Immature natural killer cell (primary cell): ENCODE measurements around the gene NPHS1. TPM values are rescaled to one million over a fixed set of nuclear protein-coding genes. Genes with fewer than 3 reads are reported as not detected.
"Not testable (repeated sequence)": the region's sequence is repeated elsewhere in the genome, so short reads cannot be mapped to it uniquely, and the experiment has no call there.

Experiments
- DNase-seq, 3 donors: peaks; one replicate each; pipeline ENCODE4 v3.0.0; 2022; ENCODE audit warnings: mixed read lengths in 1 of 3
- H3K27ac Mint-ChIP-seq, 6 donors: one replicate each; pipeline ENCODE4 v1.8.0; 2020; ENCODE audit warnings: mixed read lengths in 6 of 6, mild to moderate bottlenecking in 5 of 6, inconsistent platforms in 4 of 6, moderate library complexity in 3 of 6
- H3K27me3 Mint-ChIP-seq, 3 donors: one replicate each; pipeline ENCODE4 v1.8.0; 2020 to 2021; ENCODE audit warnings: low read depth in 3 of 3, mild to moderate bottlenecking in 3 of 3, mixed read lengths in 3 of 3, moderate library complexity in 3 of 3, inconsistent platforms in 1 of 3
- H3K36me3 Mint-ChIP-seq, 3 donors: one replicate each; pipeline ENCODE4 v1.8.0; 2020; ENCODE audit warnings: mixed read lengths in 3 of 3, inconsistent platforms in 2 of 3, mild to moderate bottlenecking in 2 of 3
- H3K4me1 Mint-ChIP-seq, 2 donors: one replicate each; pipeline ENCODE4 v1.8.0; 2020; ENCODE audit warnings: inconsistent platforms in 2 of 2, mild to moderate bottlenecking in 2 of 2, mixed read lengths in 2 of 2, moderate library complexity in 1 of 2
- H3K4me3 Mint-ChIP-seq, 5 donors: one replicate each; pipeline ENCODE4 v1.8.0; 2020; ENCODE audit warnings: mild to moderate bottlenecking in 5 of 5, mixed read lengths in 5 of 5, inconsistent platforms in 3 of 5, moderate library complexity in 3 of 5
- H3K9me3 Mint-ChIP-seq, 6 donors: one replicate each; pipeline ENCODE4 v1.8.0; 2020; ENCODE audit warnings: mild to moderate bottlenecking in 6 of 6, mixed read lengths in 6 of 6, inconsistent platforms in 4 of 6, moderate library complexity in 3 of 6
- polyA plus RNA-seq, 3 donors: library from polyadenylated mRNA; unstranded; fragments of 300-500 nt; fragmentation: Illumina TruSeq; gene quantifications; one replicate each; pipeline ENCODE4 v1.2.3, GENCODE V29; 2021

The NPHS1 gene
- polyA plus RNA-seq, 3 donors from 2014 or later: not detected

DNA sequence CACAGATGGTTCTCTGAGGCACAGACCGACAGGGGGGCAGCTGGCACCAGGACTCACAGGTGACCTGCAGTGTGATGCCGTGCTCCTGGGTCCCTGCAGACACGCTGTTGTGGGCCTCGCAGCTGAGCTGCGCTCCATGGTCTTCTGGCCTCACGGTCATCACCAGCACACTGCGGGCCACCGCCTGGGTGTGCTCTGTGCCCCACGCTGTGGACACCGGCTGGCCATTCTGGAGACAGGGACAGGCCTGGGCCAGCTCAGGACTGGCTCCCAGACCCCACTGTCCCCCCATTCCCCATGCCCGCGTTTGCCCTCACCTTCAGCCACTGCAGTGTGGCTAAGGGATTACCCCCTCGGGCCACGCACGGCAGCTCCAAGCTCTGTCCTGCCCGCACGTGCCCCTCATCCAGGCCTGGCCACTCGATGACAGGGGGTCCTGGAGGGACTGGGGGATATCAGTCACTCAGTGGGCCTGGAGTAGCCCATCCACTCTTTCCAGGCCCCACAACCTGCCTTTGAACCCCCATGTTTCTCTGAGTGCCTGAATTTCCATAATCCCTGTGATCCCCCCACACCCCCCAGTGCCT is 3.3 kb downstream of the NPHS1 start:
- Mint-ChIP-seq H3K9me3 (peaks cover 0 to 4% (median 0%) of the 10 kb centered on the region in 6 donors), H3K36me3 (peaks cover 0 to 4% (median 4%) of the 10 kb centered on the region in 3 donors), H3K4me1 (peaks cover 15 to 22% of the 10 kb centered on the region in 2 donors), H3K27ac (no peak overlapping the region), H3K4me3 (no peak overlapping the region), H3K27me3 (peaks cover 22 to 29% (median 25%) of the 10 kb centered on the region in 3 donors)
- DNase-seq: no peak

DNA sequence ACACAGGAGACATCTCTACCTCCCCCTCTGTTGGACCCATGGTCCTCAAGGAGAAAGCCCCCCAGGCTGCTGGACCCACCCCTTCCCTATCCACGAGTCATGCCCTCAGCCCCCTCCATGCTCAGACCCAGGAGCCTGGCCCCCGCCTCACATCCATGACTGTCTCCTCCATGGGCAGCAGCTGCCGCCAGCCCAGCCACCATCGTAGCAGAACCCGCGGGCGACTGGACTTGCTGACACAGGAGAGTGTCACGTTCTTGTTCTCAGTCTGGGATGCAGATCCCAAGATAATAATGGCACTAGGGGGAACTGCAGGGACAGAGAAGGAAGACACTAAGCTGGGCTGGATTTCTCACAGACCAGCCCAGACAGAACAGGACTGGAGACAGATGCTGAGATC is 3.8 kb downstream of the NPHS1 start:
- no peak for DNase-seq
- peaks cover 22 to 28% (median 27%) of the 10 kb centered on the region in 3 donors for H3K27me3 Mint-ChIP-seq

DNA sequence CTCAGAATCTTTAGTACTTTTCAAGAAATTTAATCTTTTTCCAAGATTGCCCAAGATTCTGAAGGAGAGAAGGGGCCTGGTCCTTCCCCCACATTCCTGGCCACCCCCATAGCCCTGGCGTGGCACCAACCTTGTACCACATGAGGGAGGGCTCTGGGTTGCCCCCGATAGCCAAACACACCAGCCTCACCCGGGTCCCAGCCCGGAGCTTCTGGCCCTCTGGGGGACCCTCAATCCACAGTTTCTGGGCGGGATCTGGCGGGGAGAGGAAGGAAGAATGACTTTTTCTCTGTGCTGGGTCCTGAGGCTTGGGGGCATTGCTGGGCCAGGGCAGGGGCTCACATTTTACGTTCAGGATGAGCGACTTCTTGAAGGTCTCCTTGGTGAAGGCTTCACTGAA is 4.4 kb downstream of the NPHS1 start:
- Mint-ChIP-seq H3K27me3 (peaks cover 24 to 32% (median 24%) of the 10 kb centered on the region in 3 donors), H3K9me3 (peaks cover 0 to 4% (median 0%) of the 10 kb centered on the region in 6 donors), H3K4me1 (peaks cover 17 to 29% of the 10 kb centered on the region in 2 donors), H3K36me3 (peaks cover 0 to 4% (median 4%) of the 10 kb centered on the region in 3 donors), H3K27ac (no peak overlapping the region), H3K4me3 (no peak overlapping the region)
- DNase-seq: no peak

More for the DNA sequence above, 3.8 kb downstream of the NPHS1 start:
- Mint-ChIP-seq H3K36me3 (peaks cover 0 to 4% (median 4%) of the 10 kb centered on the region in 3 donors), H3K4me3 (no peak overlapping the region), H3K4me1 (peaks cover 15 to 27% of the 10 kb centered on the region in 2 donors), H3K9me3 (peaks cover 0 to 4% (median 0%) of the 10 kb centered on the region in 6 donors), H3K27ac (no peak overlapping the region)

DNA sequence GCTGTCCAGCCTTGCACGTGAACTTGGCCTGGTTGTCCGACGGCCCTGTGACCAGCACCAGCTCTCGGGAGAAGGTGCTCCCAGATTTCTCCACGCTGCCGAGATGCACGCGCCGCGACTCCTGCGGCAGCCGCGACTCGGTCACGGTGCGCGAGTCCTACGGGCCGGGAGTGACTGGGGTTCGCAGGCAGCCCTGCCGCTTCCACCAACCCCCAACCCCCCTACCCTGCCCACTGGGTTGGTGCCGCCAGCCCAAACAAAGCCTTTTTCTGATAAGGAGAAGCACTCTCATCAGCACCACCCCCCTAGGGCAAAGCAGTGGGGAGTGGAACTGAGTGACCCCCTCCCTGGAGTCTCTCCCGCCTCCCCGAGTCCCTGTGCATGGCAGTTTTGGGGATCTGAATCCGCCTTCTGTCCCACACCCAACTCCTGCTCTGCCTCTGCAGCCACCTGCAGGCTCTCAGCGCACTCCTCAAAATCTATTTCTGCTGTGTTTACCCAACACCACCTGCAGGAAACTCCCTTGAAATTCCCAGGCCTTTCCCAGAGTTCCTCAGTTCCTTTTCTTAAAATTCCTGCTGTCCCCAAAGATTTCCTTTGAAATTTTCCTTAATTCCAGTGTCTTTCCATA is 6.2 kb downstream of the NPHS1 start:
- no peak for DNase-seq
- Mint-ChIP-seq H3K36me3 (peaks cover 0 to 4% (median 4%) of the 10 kb centered on the region in 3 donors), H3K27me3 (peaks cover 15 to 36% (median 33%) of the 10 kb centered on the region in 3 donors), H3K9me3 (peaks cover 0 to 4% (median 0%) of the 10 kb centered on the region in 6 donors), H3K4me1 (peaks cover 17 to 29% of the 10 kb centered on the region in 2 donors), H3K27ac (no peak overlapping the region), H3K4me3 (peak overlapping the region; percentile 8 to 71 (median 31))

DNA sequence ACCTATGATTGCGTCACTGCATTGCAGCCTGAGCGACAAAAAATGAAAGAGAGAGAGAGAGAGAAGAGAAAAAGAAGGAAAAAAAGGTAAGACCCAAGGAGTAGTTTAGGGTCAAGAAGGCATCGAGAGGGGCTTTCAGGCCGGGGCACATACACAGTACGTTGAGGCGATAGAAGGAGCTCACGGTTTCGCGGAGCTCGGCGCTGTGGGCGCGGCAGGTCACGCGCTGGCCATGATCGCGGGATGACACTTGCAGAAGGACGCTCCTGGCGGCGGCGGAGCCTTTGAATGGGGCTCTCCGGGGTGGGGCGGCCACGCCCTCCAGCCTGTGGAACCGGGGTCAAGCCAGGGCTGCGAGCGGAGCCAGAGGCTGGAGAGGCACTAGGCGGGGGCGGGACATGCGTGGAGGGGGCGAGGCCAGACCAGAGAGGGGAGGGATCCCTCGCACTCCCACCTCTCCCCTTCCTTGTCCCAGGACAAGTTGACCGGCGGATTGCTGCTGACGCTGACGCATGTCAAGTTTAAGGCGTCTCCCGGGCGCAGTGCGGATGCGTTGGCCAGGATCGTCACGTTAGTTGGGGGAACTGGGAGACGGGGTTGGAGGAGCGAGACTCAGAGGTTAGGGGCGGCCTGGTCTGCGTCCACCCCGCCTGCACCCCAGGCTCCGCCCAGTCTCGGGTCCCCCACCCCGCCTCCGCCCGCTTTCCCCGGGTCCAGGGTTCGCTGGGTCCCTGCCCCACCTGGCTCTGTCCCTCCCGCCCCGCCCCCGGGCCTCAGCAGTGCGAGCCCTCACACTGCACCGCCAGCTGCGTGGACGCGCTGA is 6.9 kb downstream of the NPHS1 start:
- Mint-ChIP-seq H3K9me3 (peaks cover 0 to 4% (median 0%) of the 10 kb centered on the region in 6 donors), H3K4me3 (peak overlapping the region; percentile 51 to 74 (median 68)), H3K4me1 (peaks cover 17 to 29% of the 10 kb centered on the region in 2 donors), H3K36me3 (peaks cover 0 to 4% (median 4%) of the 10 kb centered on the region in 3 donors), H3K27me3 (peaks cover 15 to 36% (median 33%) of the 10 kb centered on the region in 3 donors), H3K27ac (peak overlapping the region in 1 of 6 donors; percentile 20)
- DNase-seq: no peak

DNA sequence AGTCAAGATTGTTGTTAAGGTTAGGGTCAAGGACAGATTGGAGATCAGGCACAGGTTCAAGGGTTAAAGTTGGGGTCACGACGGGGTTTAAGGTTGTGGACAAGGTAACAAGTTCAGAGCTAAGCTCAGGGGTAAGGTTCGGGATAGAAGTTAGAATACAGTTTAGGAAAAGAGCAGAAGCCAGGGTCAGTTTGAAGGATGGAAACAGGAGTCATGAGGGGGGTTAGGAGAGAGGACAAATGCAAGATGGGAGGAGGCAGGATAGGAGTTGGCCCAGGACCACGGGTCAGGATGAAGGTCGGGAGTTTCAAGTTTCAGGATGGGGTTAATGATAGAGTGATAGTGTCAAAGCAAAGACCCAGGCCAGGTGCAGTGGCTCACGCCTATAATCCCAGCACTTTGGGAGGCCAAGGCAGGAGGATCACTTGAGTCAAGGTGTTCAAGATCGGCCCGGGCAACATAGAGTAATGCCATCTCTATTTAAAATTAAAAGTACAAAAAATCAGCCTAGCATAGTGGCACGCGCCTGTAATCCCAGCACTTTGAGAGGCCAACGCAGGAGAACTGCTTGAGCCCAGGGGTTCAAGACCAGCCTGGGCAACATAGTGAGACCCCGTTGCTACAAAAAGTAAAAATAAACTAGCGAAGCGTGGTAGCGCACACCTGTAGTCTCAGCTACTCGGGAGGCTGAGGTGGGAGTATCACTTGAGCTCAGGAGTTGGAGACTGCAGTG is 7.7 kb downstream of the NPHS1 start:
- peaks cover 12 to 36% (median 33%) of the 10 kb centered on the region in 3 donors for H3K27me3 Mint-ChIP-seq
- peak overlapping the region; percentile 51 to 74 (median 68) for H3K4me3 Mint-ChIP-seq
- no peak for DNase-seq
- peaks cover 0 to 4% (median 4%) of the 10 kb centered on the region in 3 donors for H3K36me3 Mint-ChIP-seq
- H3K27ac Mint-ChIP-seq: no peak overlapping the region
- peaks cover 0 to 4% (median 0%) of the 10 kb centered on the region in 6 donors for H3K9me3 Mint-ChIP-seq
- peaks cover 17 to 29% of the 10 kb centered on the region in 2 donors for H3K4me1 Mint-ChIP-seq

DNA sequence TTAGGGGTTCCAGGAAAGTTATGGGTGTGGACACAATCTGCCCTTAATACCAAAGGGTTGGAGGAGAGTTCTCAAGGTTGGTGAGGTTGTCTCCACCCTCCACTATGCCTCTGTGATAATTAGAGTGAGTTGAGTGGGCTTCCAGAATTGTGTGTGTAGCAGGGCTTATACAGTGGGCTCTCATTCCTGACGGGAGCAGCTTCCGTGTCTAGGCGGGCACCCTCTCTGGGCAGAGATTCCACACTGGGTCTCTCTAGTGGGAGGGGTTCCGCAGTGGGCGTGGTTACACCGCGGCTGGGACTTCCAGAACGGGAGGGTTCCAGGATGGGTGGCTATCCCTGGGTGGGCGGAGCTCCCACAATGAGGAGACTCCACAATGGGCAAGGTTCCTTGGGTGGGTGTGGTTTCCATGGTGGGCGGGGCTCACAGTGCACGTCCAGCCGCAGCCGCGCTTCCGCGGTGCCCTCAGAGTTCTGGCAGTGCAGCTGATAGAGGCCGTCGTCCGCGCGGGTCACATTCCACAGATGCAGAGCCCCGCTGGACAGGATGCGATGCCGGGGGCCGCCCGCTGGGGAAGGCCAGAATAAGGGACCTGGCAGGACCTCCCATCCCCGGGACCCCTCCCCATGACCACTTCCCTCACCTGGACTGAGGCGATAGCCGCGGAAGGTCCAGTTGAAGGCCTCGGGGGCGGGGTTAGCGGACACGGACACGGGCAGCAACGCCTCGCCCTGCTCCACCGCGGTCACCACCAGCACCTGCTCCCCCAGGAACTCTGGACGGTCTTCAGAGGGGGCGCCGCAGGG is 8.4 kb downstream of the NPHS1 start:
- peaks cover 0 to 5% (median 1%) of the 10 kb centered on the region in 6 donors for H3K9me3 Mint-ChIP-seq

DNA sequence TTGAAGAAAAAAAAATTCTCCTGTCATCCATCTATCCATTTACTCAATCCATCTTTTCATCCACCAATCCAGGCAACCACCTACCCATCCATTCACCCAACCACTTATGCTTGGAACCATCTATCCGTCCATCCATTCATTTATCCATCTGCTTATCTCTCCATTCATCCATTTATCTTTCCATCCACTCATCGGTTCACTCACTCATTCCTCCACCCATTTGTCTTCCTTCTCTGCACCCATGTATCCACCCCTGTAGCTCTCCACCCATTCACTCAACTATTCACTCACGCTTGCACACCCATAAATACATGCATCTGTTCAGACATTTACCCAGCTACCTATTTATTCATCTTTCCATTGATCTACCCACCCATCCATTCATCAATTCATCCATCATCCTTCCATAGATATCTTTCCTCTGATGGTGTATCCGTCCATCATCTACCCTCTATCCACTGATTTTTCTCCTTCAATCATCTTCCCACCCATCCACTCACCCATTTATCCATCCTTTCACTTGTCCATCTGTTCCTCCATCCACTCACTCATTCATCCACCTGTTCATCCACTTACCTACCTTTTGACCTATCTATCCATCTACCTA is 9.5 kb downstream of the NPHS1 start:
- peaks cover 14 to 33% (median 29%) of the 10 kb centered on the region in 3 donors for H3K27me3 Mint-ChIP-seq
- H3K27ac Mint-ChIP-seq: no peak overlapping the region
- peaks cover 0 to 6% (median 2%) of the 10 kb centered on the region in 6 donors for H3K9me3 Mint-ChIP-seq
- H3K4me1 Mint-ChIP-seq: peaks cover 17 to 29% of the 10 kb centered on the region in 2 donors
- no peak overlapping the region for H3K4me3 Mint-ChIP-seq
- DNase-seq: no peak
- H3K36me3 Mint-ChIP-seq: peaks cover 0 to 8% (median 4%) of the 10 kb centered on the region in 3 donors

More for the DNA sequence above, 8.4 kb downstream of the NPHS1 start:
- Mint-ChIP-seq H3K4me3 (peak overlapping the region in 1 of 5 donors; percentile 23), H3K4me1 (peaks cover 17 to 29% of the 10 kb centered on the region in 2 donors), H3K27me3 (peaks cover 14 to 33% (median 31%) of the 10 kb centered on the region in 3 donors), H3K36me3 (peaks cover 0 to 6% (median 4%) of the 10 kb centered on the region in 3 donors), H3K27ac (no peak overlapping the region)
- DNase-seq: no peak

DNA sequence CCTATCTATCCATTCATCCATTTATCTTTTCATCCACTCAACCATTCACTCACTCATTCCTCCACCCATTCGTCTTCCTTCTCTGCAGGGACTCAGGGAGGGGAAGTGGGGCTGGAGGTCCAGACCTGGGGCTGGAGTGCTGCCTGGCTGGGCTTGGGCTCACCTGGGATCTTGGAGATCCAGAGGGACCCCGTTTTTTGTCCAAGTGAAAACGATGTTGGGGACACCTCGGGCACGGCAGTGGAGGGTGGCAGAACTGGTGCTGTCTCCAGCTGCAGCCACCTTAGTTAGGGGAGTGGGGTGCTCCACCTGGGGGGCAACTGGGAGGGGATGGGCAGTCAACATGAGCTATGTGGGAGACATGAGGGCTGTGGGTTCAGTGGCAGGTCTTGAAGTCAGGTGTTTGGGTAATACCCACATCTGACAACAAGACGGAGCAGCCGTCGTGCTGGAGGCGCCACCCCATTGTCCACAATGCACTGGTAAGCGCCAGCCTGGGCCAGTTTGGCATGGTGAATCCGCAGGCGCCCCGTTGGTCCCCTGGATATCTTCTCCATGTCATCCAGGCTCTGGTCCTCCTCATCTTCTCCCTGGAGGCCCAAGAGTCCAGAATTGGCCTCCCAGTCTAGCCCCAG is 10.2 kb downstream of the NPHS1 start:
- Mint-ChIP-seq H3K27me3 (peaks cover 14 to 33% (median 29%) of the 10 kb centered on the region in 3 donors), H3K4me3 (no peak overlapping the region)

DNA sequence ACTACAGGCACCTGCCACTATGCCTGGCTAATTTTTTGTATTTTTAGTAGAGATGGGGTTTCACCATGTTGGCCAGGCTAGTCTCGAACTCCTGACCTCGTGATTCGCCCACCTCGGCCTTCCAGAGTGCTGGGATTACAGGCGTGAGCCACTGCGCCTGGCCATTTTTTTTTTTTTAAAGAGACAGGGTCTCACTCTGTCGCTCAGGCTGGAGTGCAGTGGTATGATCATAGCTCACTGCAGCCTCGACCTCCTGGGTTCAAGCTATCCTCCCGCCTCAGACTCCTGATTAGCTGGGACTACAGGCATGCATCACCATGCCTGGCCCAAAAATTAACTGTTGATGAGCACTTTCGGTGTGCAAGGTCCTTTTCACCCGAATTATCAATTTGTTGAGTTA is 16.2 kb downstream of the NPHS1 start:
- not testable (repeated sequence) for H3K27ac Mint-ChIP-seq, DNase-seq, H3K27me3 Mint-ChIP-seq, H3K36me3 Mint-ChIP-seq, H3K4me3 Mint-ChIP-seq, H3K9me3 Mint-ChIP-seq, H3K4me1 Mint-ChIP-seq

More for the DNA sequence above, 10.2 kb downstream of the NPHS1 start:
- H3K36me3 Mint-ChIP-seq: peaks cover 0 to 8% (median 4%) of the 10 kb centered on the region in 3 donors
- no peak overlapping the region for H3K27ac Mint-ChIP-seq
- peaks cover 0 to 6% (median 2%) of the 10 kb centered on the region in 6 donors for H3K9me3 Mint-ChIP-seq
- DNase-seq: no peak
- peaks cover 17 to 29% of the 10 kb centered on the region in 2 donors for H3K4me1 Mint-ChIP-seq

DNA sequence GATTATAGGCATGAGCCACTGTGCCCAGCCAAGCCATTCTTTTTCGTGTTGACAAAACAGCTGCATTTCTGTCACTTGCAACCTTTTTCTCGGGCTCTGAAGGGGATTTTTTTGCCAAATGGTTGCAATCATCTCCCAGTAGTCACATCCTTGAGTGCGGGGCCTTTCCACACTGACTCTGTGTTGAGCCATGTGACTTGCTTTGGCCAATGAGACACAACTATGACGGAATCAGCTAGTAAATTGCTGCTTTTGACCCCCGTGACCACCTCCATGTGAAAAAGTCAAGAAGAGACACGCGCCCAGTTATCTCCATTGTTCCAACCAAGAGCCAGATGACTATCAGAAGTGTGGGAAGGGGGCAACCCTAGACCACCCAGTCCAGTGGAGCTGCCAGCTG is 18.3 kb downstream of the NPHS1 start:
- Mint-ChIP-seq H3K9me3 (peaks cover 0 to 2% (median 0%) of the 10 kb centered on the region in 6 donors), H3K4me3 (no peak overlapping the region), H3K27ac (no peak overlapping the region), H3K36me3 (peaks cover 0 to 3% (median 0%) of the 10 kb centered on the region in 3 donors), H3K27me3 (peaks cover 3 to 12% (median 6%) of the 10 kb centered on the region in 3 donors), H3K4me1 (no peaks in the 10 kb centered on the region)
- no peak for DNase-seq

DNA sequence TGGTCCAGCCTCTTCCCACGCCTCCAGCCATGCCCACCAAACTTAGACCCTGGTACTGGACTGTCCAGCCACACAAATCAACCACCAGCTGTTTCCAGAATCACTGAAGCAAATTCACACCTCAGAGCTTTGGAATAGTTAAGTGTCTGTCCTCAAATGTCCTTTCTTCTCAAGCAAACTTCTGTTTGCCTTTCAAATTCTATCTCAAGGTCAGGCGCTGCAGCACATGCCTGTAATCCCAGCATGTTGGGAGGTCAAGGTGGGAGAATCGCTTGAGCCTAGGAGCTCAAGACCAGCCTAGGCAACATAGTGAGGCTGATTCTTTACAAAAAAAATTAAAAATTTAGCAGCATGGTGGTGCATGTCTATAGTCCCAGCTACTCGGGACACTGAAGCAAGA is 20.2 kb downstream of the NPHS1 start:
- Mint-ChIP-seq H3K4me3 (no peak overlapping the region), H3K27ac (no peak overlapping the region), H3K27me3 (peaks cover 6 to 12% (median 7%) of the 10 kb centered on the region in 3 donors), H3K36me3 (no peaks in the 10 kb centered on the region), H3K9me3 (no peaks in the 10 kb centered on the region), H3K4me1 (no peaks in the 10 kb centered on the region)
- no peak for DNase-seq
